GM18951 (cell line): ENCODE data around the gene KCTD6.
A peak's percentile ranks its signal among the peaks of the same experiment; 100 is the strongest.

Source experiments
- POLR2A ChIP-seq: IDR thresholded peaks from 4 replicates; pipeline ENCODE4 v1.6.1; 2011; ENCODE audit warnings: mild to moderate bottlenecking; ENCODE audit not compliant: insufficient read length, insufficient read depth; ENCODE audit errors: extremely low read depth
- in situ Hi-C: fragments of 300-500 bp; cut with MboI; formaldehyde crosslinking; loops from one replicate; pipeline ENCODE4 v1.12.0; 2022; ENCODE audit warnings: low sequenced_read_pairs, mixed read lengths, inconsistent platforms; ENCODE audit not compliant: unreplicated experiment

KCTD6 gene

DNA sequence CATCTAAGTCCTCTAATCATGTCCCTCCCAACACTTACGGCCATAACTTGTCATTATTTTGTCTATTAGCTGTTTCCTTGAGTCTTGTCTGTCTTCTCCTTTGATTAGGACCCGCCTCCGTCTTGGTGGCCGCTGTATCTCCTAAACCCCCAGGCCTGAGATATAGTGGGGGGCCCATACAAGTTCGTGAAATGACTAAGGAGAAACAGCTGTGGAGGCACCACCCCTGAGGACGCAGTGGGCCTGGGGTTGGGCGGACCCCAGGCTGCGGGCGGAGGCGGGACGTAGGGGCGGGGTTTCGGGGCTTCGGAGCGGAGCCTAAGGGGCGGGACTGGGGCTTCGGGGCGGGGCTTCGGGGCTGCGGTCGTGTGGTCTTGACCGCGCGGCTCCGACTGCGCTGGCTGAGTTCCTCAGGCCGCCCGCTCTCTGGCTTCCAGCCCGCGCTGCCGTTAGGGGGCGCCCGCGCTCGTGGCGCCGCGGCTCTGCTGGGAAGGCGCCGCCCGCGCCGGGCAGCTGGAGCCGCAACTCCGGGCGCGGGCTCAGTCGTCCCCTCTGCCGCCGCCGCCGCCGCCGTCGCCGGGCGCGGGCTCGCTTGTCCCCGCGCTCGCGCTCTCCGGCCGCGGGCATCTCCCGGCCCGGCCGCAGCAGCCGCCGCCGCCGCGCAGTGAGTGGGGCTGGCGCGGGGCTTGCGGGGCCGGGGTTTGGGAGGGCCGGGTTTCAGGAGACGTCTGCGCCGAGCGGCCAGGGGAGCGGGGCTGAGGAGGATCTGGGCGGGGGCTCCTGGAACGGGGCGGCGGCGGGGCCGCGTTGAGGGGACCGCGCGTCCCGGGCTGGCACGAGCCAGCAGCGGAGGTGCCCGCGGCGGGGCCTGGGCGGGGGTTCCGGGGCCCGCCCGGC is at the start of gene KCTD6:
TSS of gene KCTD6 (plus strand) at position 591 of the 897 bp plus-strand sequence. CDS start 6,660 bp downstream, outside the sequence.
- in situ Hi-C loops = no loop called here
- peak; percentile 64 for TF ChIP-seq POLR2A

DNA sequence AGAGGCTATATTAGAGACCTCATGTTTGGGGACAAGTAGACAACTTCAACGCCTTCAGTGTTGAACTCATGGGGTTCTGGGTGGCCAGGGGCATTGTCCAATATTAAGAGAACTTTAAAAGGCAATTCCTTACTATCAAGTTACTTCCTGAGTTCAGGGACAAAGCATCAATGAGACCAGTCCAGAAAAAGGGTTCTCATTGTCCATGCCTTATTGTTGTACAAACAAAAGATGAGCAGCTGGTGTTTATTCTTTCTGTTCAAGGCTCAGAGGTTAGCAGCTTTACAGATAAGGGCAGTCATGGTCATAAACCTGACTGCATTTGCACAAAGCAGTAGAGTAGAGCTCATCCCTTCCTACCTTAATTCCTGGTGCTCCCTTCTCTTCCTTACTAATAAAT is 39.7 kb upstream of the KCTD6 start:
- no peak for TF ChIP-seq POLR2A
- in situ Hi-C loops = no loop called here

DNA sequence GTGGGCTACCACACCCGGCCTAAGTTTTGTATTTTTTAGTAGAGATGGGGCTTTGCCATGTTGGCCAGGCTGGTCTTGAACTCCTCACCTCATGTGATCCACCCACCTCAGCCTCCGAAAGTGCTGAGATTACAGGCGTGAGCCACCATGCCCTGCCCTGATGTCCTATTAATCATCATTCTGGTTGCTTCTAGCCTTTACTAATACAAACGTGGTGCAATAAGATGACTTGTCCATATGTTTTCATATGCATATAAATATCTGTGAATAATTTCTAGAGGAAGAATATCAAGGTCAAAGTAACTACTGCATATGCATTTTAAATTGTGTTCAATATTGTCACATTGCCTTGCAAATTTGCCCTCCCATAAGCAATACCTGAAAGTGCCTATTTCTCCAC is 32.7 kb upstream of the KCTD6 start:
- TF ChIP-seq POLR2A = no peak
- in situ Hi-C loops = no loop called here

DNA sequence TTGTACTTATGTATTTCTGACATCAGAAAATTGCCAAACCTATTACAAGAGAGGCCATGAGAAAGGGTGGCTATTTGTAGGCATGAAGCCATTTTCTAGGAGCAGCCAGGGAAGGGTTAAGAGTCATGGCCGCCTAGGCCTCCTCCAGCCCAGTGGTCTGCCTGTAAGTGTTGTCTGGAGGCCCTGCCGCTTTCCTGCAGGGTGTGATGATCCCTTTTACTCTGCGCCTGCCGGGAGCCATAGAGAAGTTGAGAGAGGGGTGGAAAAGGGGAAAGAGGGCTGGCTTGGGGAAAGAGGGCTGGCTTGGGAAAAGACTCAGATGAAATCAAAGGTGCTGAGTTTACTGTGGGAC is 29.1 kb upstream of the KCTD6 start:
- in situ Hi-C loops = no loop called here
- no peak for TF ChIP-seq POLR2A

DNA sequence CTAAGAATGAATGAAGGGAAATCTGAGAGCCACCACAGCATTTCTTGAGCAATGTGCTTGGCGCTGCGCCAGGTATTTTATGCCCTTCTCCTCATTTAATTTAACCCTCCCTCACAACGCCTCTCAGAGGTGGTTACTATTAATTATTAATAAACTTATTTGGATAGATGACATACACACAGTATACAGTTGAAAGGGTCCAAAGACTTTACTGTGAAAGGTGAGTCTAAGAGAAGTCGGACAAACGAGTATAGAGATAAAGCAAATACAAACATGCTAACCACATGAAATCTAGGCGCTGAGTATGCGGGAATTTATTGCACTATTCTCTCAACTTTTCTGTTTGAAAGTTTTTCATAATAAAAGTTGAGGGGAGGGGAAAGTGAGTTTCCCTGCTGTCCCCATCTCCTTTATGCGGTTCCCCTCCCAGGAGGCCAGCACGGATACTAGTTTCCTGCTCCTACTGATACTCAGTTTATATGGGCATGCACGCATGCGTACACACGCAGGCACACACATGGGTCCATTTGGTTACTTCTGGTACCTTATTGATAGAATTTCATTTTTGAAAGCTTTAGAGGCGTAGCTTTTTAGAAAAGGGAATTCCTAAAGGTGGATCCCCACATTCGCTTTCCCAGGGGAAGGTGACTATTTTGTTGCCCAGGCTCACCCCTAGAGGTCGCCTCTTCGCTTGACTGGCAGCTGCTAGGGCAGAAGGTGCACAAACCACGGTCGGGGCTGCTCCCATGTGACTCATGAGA is 28.5 kb upstream of the KCTD6 start:
- no peak for TF ChIP-seq POLR2A
- in situ Hi-C loops = no loop called here

DNA sequence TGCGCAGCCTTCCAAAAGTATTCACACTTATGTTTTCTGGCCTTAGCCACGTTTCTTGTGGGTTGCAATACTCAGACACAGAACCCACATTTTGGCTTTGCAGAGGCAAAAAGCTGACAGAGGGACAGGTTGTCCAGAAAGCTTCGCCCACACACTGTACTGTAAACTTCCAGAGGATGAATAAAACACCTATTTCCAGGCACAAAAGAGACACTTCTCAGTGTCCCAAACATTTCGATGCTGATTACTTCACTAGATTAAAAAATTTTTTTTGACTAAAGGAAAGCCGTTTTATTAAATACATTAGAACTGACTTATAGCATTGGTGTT is 28.0 kb upstream of the KCTD6 start:
- TF ChIP-seq POLR2A = no peak
- in situ Hi-C loops = no loop called here

GRCh38 chr3:58464866-58465265 is 27.0 kb upstream of the KCTD6 start:
- TF ChIP-seq POLR2A = no peak
- in situ Hi-C loops = no loop called here

DNA sequence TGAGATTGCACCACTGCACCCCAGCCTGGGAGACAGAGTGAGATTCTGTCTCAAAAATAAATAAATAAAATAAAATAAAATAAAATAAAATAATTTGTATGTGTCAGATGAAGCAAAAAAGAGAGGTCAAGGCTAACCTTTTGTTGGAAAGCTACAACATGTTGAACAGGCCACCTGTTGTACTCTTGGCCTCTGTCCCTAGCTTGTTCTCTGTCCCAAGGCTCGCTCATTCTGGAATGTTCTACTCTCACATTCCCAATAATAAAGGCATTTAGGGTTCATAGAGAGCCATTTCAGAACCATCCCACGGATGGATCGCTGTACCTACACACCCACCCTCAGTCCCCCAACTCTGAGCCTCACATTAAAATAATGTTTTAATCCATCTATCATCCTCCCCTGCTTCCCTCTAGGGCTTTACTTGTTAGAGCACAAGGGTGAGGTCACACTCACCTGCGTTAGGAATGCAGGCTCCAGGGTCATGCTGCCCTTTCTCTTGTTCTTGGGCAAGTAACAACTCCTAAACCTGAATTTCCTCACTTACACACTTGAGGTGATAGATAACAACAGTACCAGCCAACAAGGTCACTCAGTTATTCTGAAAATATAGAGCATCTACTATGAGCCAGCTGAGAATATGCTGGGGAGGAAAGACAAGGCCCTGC is 24.9 kb upstream of the KCTD6 start:
- TF ChIP-seq POLR2A = no peak
- in situ Hi-C loops = no loop called here

DNA sequence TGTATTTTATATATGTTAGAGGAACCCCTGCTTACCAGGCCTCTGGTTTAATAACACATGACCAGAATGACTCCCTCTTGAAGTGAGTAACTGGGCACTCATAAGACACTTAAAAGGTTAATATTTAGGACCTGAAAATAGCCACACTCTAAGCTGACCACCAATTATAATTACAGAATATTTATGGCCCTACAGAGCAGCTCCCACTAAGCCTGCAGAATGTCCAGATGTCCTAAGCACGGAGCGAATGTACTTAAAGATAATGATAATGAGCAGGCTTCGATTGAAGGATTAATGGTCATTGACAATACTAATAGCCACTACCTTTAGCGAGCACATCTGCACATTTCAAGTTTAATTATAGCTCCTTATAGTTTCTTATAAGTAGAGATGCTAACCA is 22.8 kb upstream of the KCTD6 start:
- no peak for TF ChIP-seq POLR2A
- in situ Hi-C loops = no loop called here

GRCh38 chr3:58470363-58471024 is 21.4 kb upstream of the KCTD6 start:
- TF ChIP-seq POLR2A = no peak

GRCh38 chr3:58471025-58471887 is 20.6 kb upstream of the KCTD6 start:
- no peak for TF ChIP-seq POLR2A
- in situ Hi-C loops = no loop called here

More at GRCh38 chr3:58470363-58471024, 21.4 kb upstream of the KCTD6 start:
- in situ Hi-C loops = no loop called here

DNA sequence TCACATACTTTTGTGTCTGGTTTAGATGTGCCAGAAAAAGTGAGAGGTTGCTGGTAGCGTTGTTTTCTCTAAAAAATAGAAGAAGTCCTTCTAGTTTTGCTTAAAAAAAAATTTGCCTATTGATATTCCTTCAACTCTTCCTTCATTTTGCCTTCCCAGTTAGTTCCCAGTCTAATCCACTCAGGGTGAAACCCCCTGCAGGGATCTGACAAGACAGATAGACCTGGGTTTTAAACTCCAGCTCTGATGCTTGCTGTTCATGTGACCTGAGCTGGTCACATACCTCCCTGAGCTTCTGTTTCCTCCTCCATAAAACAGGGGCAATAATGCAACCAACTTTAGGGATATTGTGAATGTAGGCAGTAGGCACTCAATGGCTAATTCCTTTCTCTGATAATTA is 18.6 kb upstream of the KCTD6 start:
- in situ Hi-C loops = no loop called here
- TF ChIP-seq POLR2A = no peak
